Cortex of kidney (tissue), 1 donor: ENCODE data around the gene HOXB5.

Source experiments
- DNase-seq: peaks from one replicate; lab custom pipeline; 2025; lab: John Stamatoyannopoulos, UW

Gene HOXB5

GRCh38 chr17:48629411-48629759 is 35.8 kb upstream of the HOXB5 start:
- DNase-seq = no peak

- no peak for DNase-seq
These were observed 35.3 kb upstream of the HOXB5 start for GRCh38 chr17:48628649-48629410.

DNA sequence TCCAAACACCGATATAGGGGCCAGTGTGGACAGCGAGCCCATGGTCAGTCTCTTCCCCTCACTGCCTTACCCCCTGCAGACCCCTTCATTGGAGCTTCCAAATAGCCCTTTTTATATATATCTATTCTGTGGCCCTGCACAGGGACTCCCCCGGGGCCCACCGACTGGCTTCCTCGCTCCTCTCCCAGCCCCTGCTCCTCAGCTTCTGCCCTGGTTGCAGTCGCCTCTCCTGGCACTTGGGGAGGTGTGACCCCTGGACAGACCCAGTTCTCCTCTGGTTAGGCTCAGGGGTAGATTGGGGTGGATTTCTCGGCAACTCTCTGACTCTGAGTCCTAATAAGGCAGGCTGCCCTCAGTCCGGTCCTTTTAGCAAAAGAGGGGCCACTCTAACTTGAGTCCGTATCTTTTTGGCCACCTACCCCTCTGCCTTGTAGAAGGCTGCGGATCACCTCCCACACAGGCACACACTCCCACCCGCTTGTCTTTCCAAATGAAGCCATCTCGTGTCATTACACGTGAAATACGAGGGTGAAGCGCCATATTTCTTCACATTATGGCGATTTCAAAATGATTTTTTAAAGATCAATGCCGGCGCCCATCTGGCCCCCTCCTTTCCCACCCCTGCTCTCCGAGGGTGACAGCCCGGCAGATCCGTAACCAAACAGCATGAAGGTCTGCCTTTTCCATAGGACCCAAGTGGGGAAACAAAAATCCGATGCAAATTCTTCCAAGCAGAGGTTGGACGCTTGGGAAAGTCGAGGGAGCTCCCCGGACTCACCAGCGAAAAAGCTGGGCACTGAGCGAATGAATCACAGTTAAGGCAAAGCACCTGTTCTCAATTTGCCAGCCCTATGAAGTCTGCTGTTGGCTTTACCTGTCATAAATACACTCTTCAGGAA is 34.3 kb upstream of the HOXB5 start:
- DNase-seq = no peak

DNA sequence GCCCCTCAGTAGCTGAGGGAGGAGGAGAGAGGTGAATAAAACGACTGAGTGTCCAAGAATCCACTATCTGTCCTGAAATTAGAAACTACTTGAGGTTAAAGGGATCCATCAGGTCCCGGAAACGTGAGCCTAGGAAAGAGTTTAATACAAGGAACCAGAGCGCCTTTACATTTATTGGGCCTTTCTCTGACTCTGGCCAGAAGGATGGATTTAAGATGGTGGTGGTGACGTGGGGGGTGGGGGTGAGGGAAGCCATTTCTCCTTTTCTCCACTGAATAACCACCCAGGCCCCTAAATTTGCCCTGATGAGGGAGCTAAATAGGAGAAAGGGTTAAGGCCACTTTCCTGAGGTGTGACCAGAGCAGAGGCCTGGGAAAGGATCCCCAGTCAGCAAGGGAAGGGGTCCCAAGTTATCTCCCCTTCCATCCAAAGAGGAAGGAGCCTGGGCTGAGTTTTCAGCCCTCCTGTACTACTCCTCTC is 33.6 kb upstream of the HOXB5 start:
- no peak for DNase-seq

- DNase-seq = no peak
These were observed 32.9 kb upstream of the HOXB5 start, which contains the start of gene HOXB9 for GRCh38 chr17:48626245-48627117. Gene HOXB9, minus strand, starts transcription at chr17:48626358. Its CDS starts 89 bp downstream, at chr17:48626269.

DNA sequence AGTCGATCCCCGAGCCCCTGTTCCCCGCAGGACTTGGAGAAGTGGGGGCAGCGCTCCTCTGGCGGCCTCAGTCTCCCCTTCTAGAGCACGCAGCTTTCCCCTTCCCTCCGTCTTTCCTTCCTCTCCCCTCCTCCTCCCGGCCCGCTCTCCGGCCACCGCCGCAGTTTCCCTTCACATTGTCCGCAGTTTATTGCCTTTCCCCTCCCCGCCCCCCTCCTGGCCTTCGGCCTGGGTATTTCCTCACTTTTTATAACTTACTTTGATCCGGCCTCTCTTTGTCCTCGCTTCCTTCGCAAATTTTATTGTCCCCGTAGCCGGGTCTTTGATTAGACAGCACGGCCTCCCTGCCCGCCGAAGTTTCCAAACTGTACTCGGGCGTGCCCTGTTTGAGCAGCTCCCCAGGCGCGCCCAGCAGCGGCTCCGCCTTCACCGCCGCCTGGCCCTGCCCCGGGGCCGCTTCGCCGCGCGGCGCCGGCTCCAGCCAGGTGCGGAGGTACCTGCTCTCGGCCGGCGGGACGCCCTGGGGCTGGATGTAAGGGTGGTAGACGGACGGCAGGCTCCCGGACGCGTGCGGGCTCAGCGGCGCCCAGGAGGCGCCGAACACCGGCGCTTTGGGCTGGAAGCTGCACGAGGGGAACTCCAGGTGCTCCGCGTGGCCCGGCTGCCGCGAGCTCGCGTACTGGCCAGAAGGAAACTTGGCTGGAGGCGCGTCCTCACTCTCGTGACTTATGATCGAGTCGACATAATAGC is 32.1 kb upstream of the HOXB5 start:
- DNase-seq = no peak

- DNase-seq = no peak
These were observed 31.2 kb upstream of the HOXB5 start for GRCh38 chr17:48624544-48625494.

- no peak for DNase-seq
These were observed 30.5 kb upstream of the HOXB5 start for GRCh38 chr17:48624118-48624517.

DNA sequence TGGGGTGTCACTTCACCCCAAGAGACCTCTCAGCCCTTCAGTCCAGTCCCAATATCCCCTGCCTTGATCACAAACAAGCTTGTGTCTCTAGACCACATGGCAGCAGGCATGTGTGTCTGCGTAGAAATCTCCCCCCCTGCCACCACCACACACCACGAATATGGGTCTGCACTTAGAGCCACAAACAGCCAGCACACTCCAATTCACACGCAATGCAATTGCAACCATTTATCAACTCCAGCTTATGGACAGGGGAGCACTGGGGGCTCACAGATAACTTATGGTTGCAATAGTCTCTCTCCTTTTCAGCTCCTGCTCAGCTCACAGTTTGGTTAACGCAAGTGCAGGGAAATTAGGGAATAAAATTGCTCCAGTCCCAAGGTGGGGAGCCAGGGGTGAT is 30.0 kb upstream of the HOXB5 start:
- DNase-seq = no peak

- no peak for DNase-seq
These were observed 29.3 kb upstream of the HOXB5 start for GRCh38 chr17:48622857-48623256.

- DNase-seq = no peak
These were observed 28.1 kb upstream of the HOXB5 start for GRCh38 chr17:48621410-48622392.

DNA sequence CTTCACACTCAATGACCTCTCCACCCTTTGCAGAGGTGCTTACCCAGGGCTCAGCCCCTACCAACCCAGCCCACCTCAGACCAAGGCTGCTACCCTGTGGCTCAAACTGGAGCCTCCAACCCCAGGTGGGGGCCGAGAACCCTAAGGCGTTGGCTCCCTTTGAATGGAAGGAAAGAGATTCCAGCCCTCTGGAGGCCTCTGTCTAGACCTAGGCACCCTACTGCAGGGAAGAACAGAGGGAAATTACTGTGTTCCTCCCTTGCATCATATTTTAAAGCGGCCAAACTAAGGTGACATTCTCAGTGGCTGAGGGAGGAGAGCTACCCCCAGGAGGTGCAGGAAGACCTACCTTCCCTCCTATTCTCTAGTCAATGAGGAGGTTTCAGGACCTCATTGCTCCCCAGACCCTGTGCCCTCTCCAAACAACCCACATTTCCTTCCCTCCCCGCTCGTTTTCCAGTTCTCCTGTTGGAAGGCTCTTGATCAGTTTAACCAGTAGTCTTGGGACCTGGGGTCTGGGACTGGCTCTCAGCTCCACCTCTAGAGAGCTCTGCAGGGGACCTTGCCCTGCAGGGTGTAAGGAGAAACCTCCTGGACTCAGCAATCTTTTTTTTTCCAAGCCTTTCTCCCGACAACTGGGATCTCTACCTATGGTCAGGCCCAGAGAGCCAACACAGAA is 27.0 kb upstream of the HOXB5 start:
- DNase-seq = no peak

GRCh38 chr17:48619826-48620449 is 26.4 kb upstream of the HOXB5 start:
- DNase-seq = no peak

- no peak for DNase-seq
These were observed 24.8 kb upstream of the HOXB5 start for GRCh38 chr17:48618256-48618896.

- DNase-seq = no peak
These were observed 24.1 kb upstream of the HOXB5 start for GRCh38 chr17:48617471-48618255.

DNA sequence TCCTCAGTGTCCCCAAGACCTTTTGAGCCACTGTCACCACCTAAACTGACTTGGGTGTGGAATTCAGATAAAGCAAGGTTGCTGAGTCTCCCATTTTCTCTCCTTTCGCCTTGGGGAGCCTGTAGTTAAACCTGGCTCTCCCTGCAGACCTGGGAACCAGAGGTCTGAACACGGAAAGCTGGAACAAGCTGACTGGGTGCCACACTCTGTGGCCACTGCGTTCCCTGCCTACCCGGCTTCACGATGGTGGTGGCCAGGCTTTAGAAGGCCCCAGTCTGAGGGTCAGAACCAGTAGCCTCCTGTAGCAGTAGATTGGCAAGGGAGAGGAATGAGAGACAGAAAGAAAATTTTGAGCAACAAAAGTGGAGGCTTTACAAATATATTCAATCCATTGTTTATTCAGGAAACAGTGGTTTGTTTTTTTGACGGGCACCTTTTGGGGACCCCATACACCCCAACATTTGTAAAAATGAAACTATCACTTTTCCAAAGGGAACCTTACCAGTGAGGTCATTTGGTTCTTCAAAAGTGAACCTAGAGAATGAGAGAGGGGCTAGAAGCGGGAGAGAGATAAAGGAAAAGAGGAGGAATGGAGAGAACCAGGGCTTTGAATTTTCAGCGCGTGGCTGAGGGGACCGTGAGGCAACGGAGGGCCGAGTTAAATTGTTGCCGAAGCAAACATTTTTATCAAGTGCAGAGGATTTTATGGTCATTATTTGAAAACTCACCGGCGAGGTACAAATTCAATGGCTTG is 23.3 kb upstream of the HOXB5 start:
- DNase-seq = no peak
